GM19025 (cell line): ENCODE results near the gene MIER3.
A peak's percentile ranks its signal among the peaks of the same experiment; 100 is the strongest.

Experiments used
- ATAC-seq: cut with Tn5 transposase; IDR thresholded peaks from one replicate; pipeline ENCODE4 v1.9.1; 2021; ENCODE audit warnings: mild to moderate bottlenecking, low read depth, moderate library complexity; ENCODE audit not compliant: unreplicated experiment

MIER3 gene

GRCh38 chr5:56961746-56962145, 9.8 kb upstream of the MIER3 start:
- no peak for ATAC-seq

- ATAC-seq, result no peak
Measured at GRCh38 chr5:56959326-56959725, 7.4 kb upstream of the MIER3 start.

- no peak for ATAC-seq
Measured at GRCh38 chr5:56958595-56958994, 6.7 kb upstream of the MIER3 start.

- ATAC-seq, result no peak
Measured at GRCh38 chr5:56954262-56954661, 2.3 kb upstream of the MIER3 start.

GRCh38 chr5:56951126-56951945, 587 bp downstream of the MIER3 start:
- peak; percentile 46 for ATAC-seq

GRCh38 chr5:56950626-56951125, 1.2 kb downstream of the MIER3 start:
- ATAC-seq, result no peak

- no peak for ATAC-seq
Measured at GRCh38 chr5:56947052-56947451, 4.9 kb downstream of the MIER3 start.

- no peak for ATAC-seq
Measured at GRCh38 chr5:56941981-56942380, 9.9 kb downstream of the MIER3 start.

- no peak for ATAC-seq
Measured at GRCh38 chr5:56938858-56939257, 13.1 kb downstream of the MIER3 start.

GRCh38 chr5:56934325-56934724, 17.6 kb downstream of the MIER3 start:
- no peak for ATAC-seq

- ATAC-seq, result no peak
Measured at GRCh38 chr5:56922922-56923321, 29.0 kb downstream of the MIER3 start.

- ATAC-seq, result no peak
Measured at GRCh38 chr5:56919942-56920662, 31.8 kb downstream of the MIER3 start.

- no peak for ATAC-seq
Measured at GRCh38 chr5:56918054-56918453, 33.9 kb downstream of the MIER3 start.

GRCh38 chr5:56917534-56917933, 34.4 kb downstream of the MIER3 start:
- ATAC-seq, result no peak

GRCh38 chr5:56914678-56915077, 37.2 kb downstream of the MIER3 start:
- no peak for ATAC-seq

- no peak for ATAC-seq
Measured at GRCh38 chr5:56913766-56914165, 38.2 kb downstream of the MIER3 start.

GRCh38 chr5:56910210-56910965, 41.5 kb downstream of the MIER3 start:
- ATAC-seq, result peak; percentile 15

- peak; percentile 77 for ATAC-seq
Measured at GRCh38 chr5:56909294-56910209, 42.4 kb downstream of the MIER3 start, which contains the start of gene SETD9. Gene SETD9, plus strand, starts transcription at chr5:56909596. Its CDS starts 50 bp downstream, at chr5:56909646.

GRCh38 chr5:56908942-56909293, 43.0 kb downstream of the MIER3 start:
- peak; percentile 30 for ATAC-seq
